SK-N-MC (cell line): ENCODE data around the gene MAN1C1.

Experiments
- EZH2 ChIP-seq: fragments of 200-600 bp; sonication (generic); IDR thresholded peaks from one replicate; pipeline ENCODE4 v1.6.1; 2017; ENCODE audit warnings: antibody characterized with exemption
- POLR2AphosphoS5 ChIP-seq: IDR thresholded peaks from 2 replicates; pipeline ENCODE4 v1.6.1; 2012; ENCODE audit warnings: mild to moderate bottlenecking, low read depth, low read length, borderline replicate concordance

- TF ChIP-seq EZH2 = no peak
- no peak for TF ChIP-seq POLR2AphosphoS5
These were observed 138.0 kb downstream of the MAN1C1 start for GRCh38 chr1:25754470-25755181.
